Activated CD4-positive, alpha-beta T cell treated with anti-CD3 and anti-CD28 coated beads for 36 hours (primary cell): ENCODE results near the gene ANAPC15. TPM values are rescaled to one million over a fixed set of nuclear protein-coding genes. Genes with fewer than 3 reads are reported as not detected.

Experiments used
- ATAC-seq: fragments of 200-7000 bp; cut with Tn5 transposase; one replicate; pipeline ENCODE4 v1.10.0; 2021; ENCODE audit warnings: mild to moderate bottlenecking, moderate library complexity
- CTCF ChIA-PET: fragments of 350-600 bp; sonication (Branson Sonifier 250); formaldehyde crosslinking; loops from one replicate; lab custom pipeline; 2021; ENCODE audit warnings: antibody characterized with exemption; lab: Charles Lee
- POLR2A ChIA-PET: fragments of 350-600 bp; sonication (Branson Sonifier 250); formaldehyde crosslinking; loops from one replicate; lab custom pipeline; 2021; ENCODE audit warnings: antibody characterized with exemption, inconsistent platforms; lab: Charles Lee
- DNase-seq: peaks from one replicate; pipeline ENCODE4 v3.0.0-alpha.2; 2020
- H3K27ac Mint-ChIP-seq: one replicate; pipeline ENCODE4 v1.8.0; 2021; ENCODE audit warnings: mixed read lengths
- H3K27me3 Mint-ChIP-seq: one replicate; pipeline ENCODE4 v1.8.0; 2021; ENCODE audit warnings: mixed read lengths
- H3K36me3 Mint-ChIP-seq: one replicate; pipeline ENCODE4 v1.8.0; 2021; ENCODE audit warnings: low read depth, mixed read lengths
- H3K4me1 Mint-ChIP-seq: one replicate; pipeline ENCODE4 v1.8.0; 2021; ENCODE audit warnings: mixed read lengths
- H3K4me3 Mint-ChIP-seq: one replicate; pipeline ENCODE4 v1.8.0; 2021; ENCODE audit warnings: mild to moderate bottlenecking, moderate library complexity, mixed read lengths
- H3K9me3 Mint-ChIP-seq: one replicate; pipeline ENCODE4 v1.8.0; 2021; ENCODE audit warnings: low read depth, mixed read lengths
- intact Hi-C, 2 experiments: fragments of 100-400 bp; cut with DNase I in 1 of 2; cut with micrococcal nuclease in 1 of 2; formaldehyde crosslinking; loops; one replicate each; pipeline versions ENCODE4 v1.14.2 to v1.15.1; 2022 to 2024; cut with DNase I, micrococcal nuclease
- total RNA-seq, 2 experiments: library from RNA; stranded (reverse); gene quantifications; one replicate each; pipeline ENCODE4 v1.2.3, GENCODE V29; 2021

Gene ANAPC15
- total RNA-seq, 2 experiments from 2014 or later, result 60.3 to 76.1 TPM

GRCh38 chr11:72125956-72126355, 13.5 kb upstream of the ANAPC15 start:
- DNase-seq (no peak), ATAC-seq (no peak)
- peaks cover 7% of the 10 kb centered on the region for H3K27me3 Mint-ChIP-seq
- CTCF ChIA-PET, result interaction anchor here (0.9 to 2.6 kb wide), 2 partner anchors 18 to 149 kb away, joined by 3 to 11 read pairs; no protein-coding TSS in a partner anchor
- peaks cover 11% of the 10 kb centered on the region for H3K9me3 Mint-ChIP-seq
- H3K36me3 Mint-ChIP-seq, result peaks cover 3% of the 10 kb centered on the region
- no peak overlapping the region for H3K27ac Mint-ChIP-seq
- POLR2A ChIA-PET, result no interaction called here
- no peak overlapping the region for H3K4me3 Mint-ChIP-seq
- intact Hi-C loops, result no loop called here
- H3K4me1 Mint-ChIP-seq, result no peaks in the 10 kb centered on the region

- no peak overlapping the region for H3K27ac Mint-ChIP-seq
- H3K27me3 Mint-ChIP-seq, result peaks cover 7% of the 10 kb centered on the region
- DNase-seq (no peak), ATAC-seq (no peak)
- CTCF ChIA-PET, result interaction anchor here (1.7 kb wide), 1 partner anchor 20 kb away, joined by 8 read pairs; no protein-coding TSS in a partner anchor
- peaks cover 2% of the 10 kb centered on the region for H3K36me3 Mint-ChIP-seq
- H3K4me3 Mint-ChIP-seq, result no peak overlapping the region
- POLR2A ChIA-PET, result no interaction called here
- no peaks in the 10 kb centered on the region for H3K4me1 Mint-ChIP-seq
- intact Hi-C loops, result no loop called here
- peaks cover 9% of the 10 kb centered on the region for H3K9me3 Mint-ChIP-seq
These were observed 11.6 kb upstream of the ANAPC15 start for GRCh38 chr11:72124046-72124445.

- intact Hi-C loops, result no loop called here
- CTCF ChIA-PET, result interaction anchor here (1.7 kb wide), 1 partner anchor 21 kb away, joined by 8 read pairs; no protein-coding TSS in a partner anchor
- Mint-ChIP-seq H3K27me3 (peaks cover 3% of the 10 kb centered on the region), H3K27ac (no peak overlapping the region), H3K36me3 (no peaks in the 10 kb centered on the region), H3K9me3 (peaks cover 3% of the 10 kb centered on the region), H3K4me3 (no peak overlapping the region), H3K4me1 (no peaks in the 10 kb centered on the region)
- DNase-seq (no peak), ATAC-seq (no peak)
- POLR2A ChIA-PET, result no interaction called here
These were observed 10.7 kb upstream of the ANAPC15 start for GRCh38 chr11:72123117-72123653.

- intact Hi-C loops, result no loop called here
- H3K9me3 Mint-ChIP-seq, result peaks cover under 1% of the 10 kb centered on the region
- ChIA-PET POLR2A (no interaction called here), CTCF (interaction anchor here (0.7 to 1.7 kb wide), 2 partner anchors 22 to 25 kb away, joined by 3 to 8 read pairs; no protein-coding TSS in a partner anchor)
- H3K27me3 Mint-ChIP-seq, result peaks cover 3% of the 10 kb centered on the region
- DNase-seq (no peak), ATAC-seq (no peak)
- no peaks in the 10 kb centered on the region for H3K4me1 Mint-ChIP-seq
- no peaks in the 10 kb centered on the region for H3K36me3 Mint-ChIP-seq
- no peak overlapping the region for H3K4me3 Mint-ChIP-seq
- no peak overlapping the region for H3K27ac Mint-ChIP-seq
These were observed 10.1 kb upstream of the ANAPC15 start for GRCh38 chr11:72122607-72123006.

GRCh38 chr11:72120930-72121329, 8.4 kb upstream of the ANAPC15 start:
- ATAC-seq (no peak), DNase-seq (no peak)
- Mint-ChIP-seq H3K27me3 (peaks cover 3% of the 10 kb centered on the region), H3K36me3 (no peaks in the 10 kb centered on the region), H3K4me1 (no peaks in the 10 kb centered on the region), H3K9me3 (no peaks in the 10 kb centered on the region), H3K27ac (no peak overlapping the region), H3K4me3 (no peak overlapping the region)
- intact Hi-C loops, result no loop called here
- CTCF ChIA-PET, result interaction anchor here (0.7 kb wide), 1 partner anchor 174 kb away, joined by 3 read pairs; no protein-coding TSS in a partner anchor
- POLR2A ChIA-PET, result no interaction called here

GRCh38 chr11:72119198-72119597, 6.7 kb upstream of the ANAPC15 start:
- no peaks in the 10 kb centered on the region for H3K36me3 Mint-ChIP-seq
- H3K4me1 Mint-ChIP-seq, result no peaks in the 10 kb centered on the region
- POLR2A ChIA-PET, result no interaction called here
- ATAC-seq (no peak), DNase-seq (no peak)
- peaks cover 3% of the 10 kb centered on the region for H3K27me3 Mint-ChIP-seq
- CTCF ChIA-PET, result interaction anchor here (1.0 to 1.8 kb wide), 2 partner anchors 10 to 25 kb away, joined by 3 to 7 read pairs; no protein-coding TSS in a partner anchor
- no peaks in the 10 kb centered on the region for H3K9me3 Mint-ChIP-seq
- no peak overlapping the region for H3K4me3 Mint-ChIP-seq
- no peak overlapping the region for H3K27ac Mint-ChIP-seq
- intact Hi-C loops, result loop anchor here in 1 of 2 experiments (10.0 kb wide), 2 partner anchors 1026 to 1914 kb away; partner anchors contain the start of genes FADD and FCHSD2

GRCh38 chr11:72116019-72116755, 3.7 kb upstream of the ANAPC15 start:
- Mint-ChIP-seq H3K27ac (no peak overlapping the region), H3K27me3 (peaks cover 3% of the 10 kb centered on the region), H3K36me3 (no peaks in the 10 kb centered on the region), H3K4me1 (peaks cover 13% of the 10 kb centered on the region), H3K9me3 (no peaks in the 10 kb centered on the region), H3K4me3 (no peak overlapping the region)
- intact Hi-C loops, result loop anchor here in 1 of 2 experiments (10.0 kb wide), 2 partner anchors 1029 to 1911 kb away; partner anchors contain the start of genes FADD and FCHSD2
- CTCF ChIA-PET, result interaction anchor here (0.6 to 0.8 kb wide), 2 partner anchors 12 to 759 kb away, joined by 3 read pairs; no protein-coding TSS in a partner anchor
- POLR2A ChIA-PET, result no interaction called here
- DNase-seq (no peak), ATAC-seq (no peak)

- no peak overlapping the region for H3K27ac Mint-ChIP-seq
- CTCF ChIA-PET, result interaction anchor here (0.9 to 1.2 kb wide), 2 partner anchors 23 to 71 kb away, joined by 3 to 4 read pairs; no protein-coding TSS in a partner anchor
- POLR2A ChIA-PET, result interaction anchor here (0.7 kb wide), 1 partner anchor 195 kb away, joined by 3 read pairs; no protein-coding TSS in a partner anchor
These were observed 2.1 kb upstream of the ANAPC15 start for GRCh38 chr11:72114570-72114969.

GRCh38 chr11:72112978-72113808, 698 bp upstream of the ANAPC15 start:
- Mint-ChIP-seq H3K27me3 (no peaks in the 10 kb centered on the region), H3K4me3 (peak overlapping the region; percentile 92), H3K4me1 (peaks cover 16% of the 10 kb centered on the region), H3K9me3 (no peaks in the 10 kb centered on the region), H3K36me3 (peaks cover 4% of the 10 kb centered on the region), H3K27ac (peak overlapping the region; percentile 98)
- DNase-seq, result peak; percentile 25
- ATAC-seq, result no peak
- ChIA-PET CTCF (interaction anchor here (0.8 to 3.0 kb wide), 6 partner anchors 27 to 318 kb away, joined by 3 to 10 read pairs (median 3); no protein-coding TSS in a partner anchor), POLR2A (interaction anchor here (0.6 to 1.1 kb wide), 5 partner anchors 14 to 88 kb away, joined by 3 to 8 read pairs (median 4); partner anchors contain the start of gene NUMA1)
- intact Hi-C loops, result loop anchor here (1.0 to 10.0 kb wide), 13 partner anchors 10 to 1908 kb away; partner anchors contain the start of genes LAMTOR1 (in 2 of the 2), LRRC51 (in 2 of the 2), NUMA1 (in 2 of the 2) and XNDC1N (in 2 of the 2)

More at GRCh38 chr11:72114570-72114969, 2.1 kb upstream of the ANAPC15 start:
- Mint-ChIP-seq H3K4me3 (no peak overlapping the region), H3K36me3 (peaks cover 4% of the 10 kb centered on the region), H3K9me3 (no peaks in the 10 kb centered on the region), H3K4me1 (peaks cover 16% of the 10 kb centered on the region), H3K27me3 (no peaks in the 10 kb centered on the region)
- intact Hi-C loops, result loop anchor here in 1 of 2 experiments (10.0 kb wide), 2 partner anchors 1030 to 1910 kb away; partner anchors contain the start of genes FADD and FCHSD2
- no peak for DNase-seq
- no peak for ATAC-seq
